K562 (cell line): ENCODE data around the gene IFT122. TPM values are rescaled to one million over a fixed set of nuclear protein-coding genes. Genes with fewer than 3 reads are reported as not detected.

Source experiments
- ATAC-seq: fragments of 200-7000 bp; cut with Tn5 transposase; 3 replicates; pipeline ENCODE4 v1.9.1; 2020; ENCODE audit warnings: moderate library complexity
- BruUV-seq: library from RNA; stranded (reverse); fragments of 400-500 nt; replicated peaks from 2 replicates; lab custom pipeline; 2021; lab: Mats Ljungman, UMichigan
- CTCF ChIA-PET: fragments of 300-600 bp; formaldehyde crosslinking; extraction: SDS; loops from one replicate; lab custom pipeline; 2021; ENCODE audit warnings: low intra/inter-chr PET ratio; lab: Yijun Ruan, JAX
- POLR2A ChIA-PET: fragments of 300-600, 350-650 bp; sonication (Branson Sonifier 250); formaldehyde crosslinking; extraction: SDS; loops from one replicate; lab custom pipeline; 2021; ENCODE audit warnings: antibody characterized with exemption, inconsistent platforms; lab: Yijun Ruan, JAX
- DNase-seq, 4 experiments: peaks; one replicate each; pipeline versions ENCODE4 v3.0.0 to v3.0.0-alpha.2; 2011 to 2018; ENCODE audit warnings: low spot score in 3 of 4, mixed read lengths in 3 of 4; ENCODE audit errors: extremely low read depth in 1 of 4
- FAIRE-seq: peaks from 2 replicates; lab custom pipeline; 2011; peaks lifted over from hg19 to GRCh38; lab: Jason Lieb, UNC
- H2AFZ ChIP-seq: 2 replicates; pipeline ENCODE4 v1.6.0; 2011; ENCODE audit warnings: low read depth, low read length, control low read depth, inconsistent platforms
- H3K27ac ChIP-seq: fragments of 200-600 bp; 3 replicates; pipeline ENCODE4 v1.8.0; 2011; ENCODE audit warnings: low read depth, mild to moderate bottlenecking, control low read depth, inconsistent platforms, low read length, moderate library complexity, mixed read lengths; ENCODE audit errors: extremely low read depth
- H3K27me3 ChIP-seq, 2 experiments: fragments of 300-600 bp in 1 of 2; 2 replicates in 1 of 2; 3 replicates in 1 of 2; pipeline versions ENCODE4 v1.6.0 to v1.8.0; 2011; ENCODE audit warnings: inconsistent platforms in 2 of 2, low read length in 2 of 2, mild to moderate bottlenecking in 1 of 2, mixed read lengths in 1 of 2, moderate library complexity in 1 of 2; ENCODE audit not compliant: control insufficient read depth in 2 of 2, insufficient read depth in 2 of 2
- H3K36me3 ChIP-seq: fragments of 300-600 bp; 3 replicates; pipeline ENCODE4 v1.8.0; 2011; ENCODE audit warnings: mild to moderate bottlenecking, low read length, inconsistent platforms; ENCODE audit not compliant: control insufficient read depth, insufficient read depth
- H3K4me1 ChIP-seq, 2 experiments: fragments of 200-600 bp in 1 of 2; replicated peaks in 1 of 2; 2 replicates in 1 of 2; 3 replicates in 1 of 2; pipeline versions ENCODE4 v1.5.1 to v1.8.0; 2011; ENCODE audit warnings: inconsistent platforms in 2 of 2, low read length in 2 of 2, mild to moderate bottlenecking in 1 of 2, mixed read lengths in 1 of 2, moderate library complexity in 1 of 2; ENCODE audit not compliant: control insufficient read depth in 2 of 2, insufficient read depth in 2 of 2
- H3K4me2 ChIP-seq: 2 replicates; pipeline ENCODE4 v1.6.1; 2011; ENCODE audit warnings: low read length, control low read depth, inconsistent platforms, mixed read lengths; ENCODE audit not compliant: insufficient read depth
- H3K4me3 ChIP-seq: fragments of 200-600 bp; sonication (generic), shearing (Covaris generic); 2 replicates; pipeline ENCODE4 v1.5.1; 2016; ENCODE audit warnings: control low read depth, inconsistent platforms
- H3K79me2 ChIP-seq: fragments of 200-600 bp; 3 replicates; pipeline ENCODE4 v1.8.0; 2011; ENCODE audit warnings: low read length, inconsistent platforms; ENCODE audit not compliant: control insufficient read depth, insufficient read depth
- H3K9ac ChIP-seq, 2 experiments: 2 replicates each; pipeline versions ENCODE4 v1.6.0 to v1.6.1; 2011; ENCODE audit warnings: low read depth in 2 of 2, low read length in 2 of 2, control low read depth in 1 of 2, inconsistent platforms in 1 of 2, mild to moderate bottlenecking in 1 of 2, mixed read lengths in 1 of 2; ENCODE audit not compliant: insufficient read depth in 1 of 2
- H3K9me1 ChIP-seq: one replicate; pipeline ENCODE4 v1.6.0; 2011; ENCODE audit warnings: inconsistent platforms, mild to moderate bottlenecking, low read length, moderate library complexity; ENCODE audit not compliant: control insufficient read depth, insufficient read depth
- H3K9me3 ChIP-seq: replicated peaks from 2 replicates; pipeline ENCODE4 v1.5.1; 2011; ENCODE audit warnings: low read depth, low read length, inconsistent platforms; ENCODE audit not compliant: control insufficient read depth, insufficient read depth
- H4K20me1 ChIP-seq: replicated peaks from 2 replicates; pipeline ENCODE4 v1.6.1; 2011; ENCODE audit warnings: low read length, inconsistent platforms, mixed read lengths; ENCODE audit not compliant: control insufficient read depth, insufficient read depth
- CHCHD3 ChIP-seq: fragments of 250-450 bp; sonication (Bioruptor Pico); IDR thresholded peaks from 2 replicates; pipeline ENCODE4 v2.1.2; 2022; ENCODE audit warnings: mild to moderate bottlenecking
- DPF2 ChIP-seq: fragments of 450-650 bp; IDR thresholded peaks from 2 replicates; pipeline ENCODE4 v1.6.1; 2016
- MGA ChIP-seq: fragments of 450-650 bp; IDR thresholded peaks from 2 replicates; pipeline ENCODE4 v1.6.1; 2016; ENCODE audit warnings: mild to moderate bottlenecking, moderate library complexity
- NR4A1 ChIP-seq, 2 experiments: fragments of 250-450 bp in 1 of 2; fragments of 450-650 bp in 1 of 2; sonication (Bioruptor Pico) in 1 of 2; IDR thresholded peaks; 2 replicates each; pipeline versions ENCODE4 v1.4.0 to v1.6.1; 2016 to 2020; ENCODE audit warnings: mild to moderate bottlenecking in 2 of 2, missing compliant biosample characterization in 1 of 2, missing genetic modification characterization in 1 of 2, moderate library complexity in 1 of 2
- ZNF384 ChIP-seq: IDR thresholded peaks from 2 replicates; pipeline ENCODE4 v1.6.1; 2012; ENCODE audit warnings: low read depth, low read length, improper control_type of control experiment
- ZNF445 ChIP-seq: fragments of 250-450 bp; sonication (Bioruptor Pico); IDR thresholded peaks from 2 replicates; pipeline ENCODE4 v1.4.0; 2020; ENCODE audit warnings: low read depth, mild to moderate bottlenecking, moderate library complexity
- WGBS: fragments of 100-300 bp; shearing (Covaris generic); methylation state at CpG from one replicate; pipeline ENCODE4 v1.1.6; 2016; ENCODE audit warnings: low coverage, mixed read lengths; ENCODE audit not compliant: insufficient coverage; ENCODE audit errors: missing lambda C conversion rate; 5-methylcytosine and 5-hydroxymethylcytosine counted together
- in situ Hi-C: fragments of 300-500 bp; cut with MboI; formaldehyde crosslinking; loops from 4 replicates; pipeline ENCODE4 v1.15.0; 2018; ENCODE audit warnings: inconsistent platforms, mixed read lengths
- intact Hi-C: fragments of 100-400 bp; cut with micrococcal nuclease; formaldehyde crosslinking; loops from 2 replicates; pipeline ENCODE4 v1.14.2; 2022
- polyA plus RNA-seq, 8 experiments: library from polyadenylated mRNA; depleted of rRNA in 4 of 8; stranded (reverse) in 5 of 8; unstranded in 3 of 8; fragments of >200 nt; fragmentation: Nextera tagmentation in 2 of 8; fragmentation: Illumina TruSeq in 1 of 8; extraction: Ambion mirVana in 2 of 8; extraction: Trizol in 1 of 8; gene quantifications; 2 replicates each; pipeline versions ENCODE4 v1.2.1 to v1.2.3, GENCODE V29; 2011 to 2014; ENCODE audit warnings: inconsistent platforms in 1 of 8, missing spikeins in 1 of 8
- total RNA-seq, 7 experiments: library from RNA; depleted of rRNA in 6 of 7; stranded (reverse); fragments of >200 nt in 6 of 7; fragmentation: Illumina TruSeq in 2 of 7; extraction: Trizol in 2 of 7; gene quantifications; 2 replicates each; pipeline versions ENCODE4 v1.2.1 to v1.2.3, GENCODE V29; 2011 to 2021; ENCODE audit warnings: low replicate concordance in 1 of 7

Gene IFT122
- total and polyA plus RNA-seq, 9 of the 15 experiments (the other 6 are each of a cell fraction or from before 2014, with no cell fraction given) = 2.4 to 11.5 (median 7.7) TPM

- CTCF ChIA-PET = no interaction called here
Observed at GRCh38 chr3:129530251-129530791, 90.3 kb downstream of the IFT122 start.

More at GRCh38 chr3:129530251-129530791, 90.3 kb downstream of the IFT122 start:
- Histone ChIP-seq H3K27me3 (peaks cover 4 to 26% of the 10 kb centered on the region in 2 experiments; a peak in 2 of 5 replicates), H3K4me3 (no peak overlapping the region), H2AFZ (no peak overlapping the region), H3K27ac (no peak overlapping the region), H3K4me2 (no peak overlapping the region), H3K9me3 (no peaks in the 10 kb centered on the region), H4K20me1 (no peaks in the 10 kb centered on the region), H3K4me1 (peaks cover 0 to 7% of the 10 kb centered on the region in 2 experiments; a peak in 2 of 5 replicates), H3K36me3 (no peaks in the 10 kb centered on the region), H3K9me1 (no peaks in the 10 kb centered on the region), H3K9ac (no peak overlapping the region; a peak in 1 of 4 replicates), H3K79me2 (no peaks in the 10 kb centered on the region)
- WGBS = 5% methylated on average over 4 of the region's 6 CpGs
- in situ Hi-C loops (no loop called here), intact Hi-C loops (no loop called here)
- ATAC-seq (no peak), DNase-seq (no peak), FAIRE-seq (no peak)
- TF ChIP-seq MGA (no peak), DPF2 (no peak), ZNF384 (no peak), NR4A1 (CRISPR knock-in tag; IDR thresholded peaks at IDR 0.05) (no peak), NR4A1 (tag; IDR thresholded peaks at IDR 0.05) (no peak), ZNF445 (CRISPR knock-in tag) (no peak), CHCHD3 (CRISPR knock-in tag) (no peak)
- POLR2A ChIA-PET = no interaction called here
- no TSS peak for BruUV-seq
